GM13976 (cell line): ENCODE measurements around the gene ITIH3.

Experiments used
- DNase-seq: peaks from one replicate; pipeline ENCODE4 v3.0.0; 2012; ENCODE audit warnings: low spot score
- in situ Hi-C: fragments of 300-500 bp; cut with MboI; formaldehyde crosslinking; loops from one replicate; pipeline ENCODE4 v1.12.0; 2022; ENCODE audit warnings: low sequenced_read_pairs, mixed read lengths, inconsistent platforms; ENCODE audit not compliant: unreplicated experiment
- TF ChIP-seq, protein P1 (sequence below): IDR thresholded peaks from 2 replicates; pipeline ENCODE4 v1.5.1; 2012; ENCODE audit warnings: borderline replicate concordance, mild to moderate bottlenecking; ENCODE audit not compliant: insufficient read depth; ENCODE audit errors: extremely low read depth, missing control alignments, control extremely low read depth

Gene ITIH3

DNA sequence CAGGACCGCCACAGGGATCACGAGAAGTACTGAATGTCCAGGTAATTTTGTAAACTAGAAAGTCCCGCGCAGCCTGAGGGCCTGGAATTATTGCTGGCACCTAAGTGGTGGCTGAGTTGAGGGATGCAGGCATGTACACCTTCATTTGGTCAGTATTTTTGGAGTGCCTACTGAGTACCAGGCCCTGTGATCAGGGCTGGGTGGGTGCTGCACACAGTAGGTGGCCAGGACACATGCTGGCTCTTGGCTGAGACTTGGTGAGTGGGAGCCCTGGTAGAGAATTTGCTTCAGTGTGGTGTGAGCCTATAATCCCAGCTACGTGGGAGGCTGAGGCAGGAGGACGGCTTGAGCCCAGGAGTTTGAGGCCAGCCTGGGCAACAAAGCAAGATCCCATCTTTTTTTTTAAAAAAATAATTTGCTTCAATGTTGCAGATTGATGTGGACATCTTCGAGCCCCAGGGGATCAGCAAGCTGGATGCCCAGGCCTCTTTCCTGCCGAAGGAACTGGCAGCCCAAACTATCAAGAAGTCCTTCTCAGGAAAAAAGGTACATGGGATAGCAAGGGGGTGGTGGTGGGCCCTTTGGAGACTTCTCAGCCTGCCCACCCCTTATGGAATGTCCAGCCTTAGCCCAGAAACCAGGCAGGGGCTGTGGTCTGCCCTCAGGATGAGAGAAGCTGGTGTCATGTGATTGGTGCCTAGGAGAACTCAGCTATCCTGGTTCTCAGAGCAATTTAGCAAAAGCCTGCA, 14.6 kb upstream of the ITIH3 start:
- in situ Hi-C loops = no loop called here
- no peak for DNase-seq
- TF ChIP-seq, protein P1, sequence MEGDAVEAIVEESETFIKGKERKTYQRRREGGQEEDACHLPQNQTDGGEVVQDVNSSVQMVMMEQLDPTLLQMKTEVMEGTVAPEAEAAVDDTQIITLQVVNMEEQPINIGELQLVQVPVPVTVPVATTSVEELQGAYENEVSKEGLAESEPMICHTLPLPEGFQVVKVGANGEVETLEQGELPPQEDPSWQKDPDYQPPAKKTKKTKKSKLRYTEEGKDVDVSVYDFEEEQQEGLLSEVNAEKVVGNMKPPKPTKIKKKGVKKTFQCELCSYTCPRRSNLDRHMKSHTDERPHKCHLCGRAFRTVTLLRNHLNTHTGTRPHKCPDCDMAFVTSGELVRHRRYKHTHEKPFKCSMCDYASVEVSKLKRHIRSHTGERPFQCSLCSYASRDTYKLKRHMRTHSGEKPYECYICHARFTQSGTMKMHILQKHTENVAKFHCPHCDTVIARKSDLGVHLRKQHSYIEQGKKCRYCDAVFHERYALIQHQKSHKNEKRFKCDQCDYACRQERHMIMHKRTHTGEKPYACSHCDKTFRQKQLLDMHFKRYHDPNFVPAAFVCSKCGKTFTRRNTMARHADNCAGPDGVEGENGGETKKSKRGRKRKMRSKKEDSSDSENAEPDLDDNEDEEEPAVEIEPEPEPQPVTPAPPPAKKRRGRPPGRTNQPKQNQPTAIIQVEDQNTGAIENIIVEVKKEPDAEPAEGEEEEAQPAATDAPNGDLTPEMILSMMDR = no peak

DNA sequence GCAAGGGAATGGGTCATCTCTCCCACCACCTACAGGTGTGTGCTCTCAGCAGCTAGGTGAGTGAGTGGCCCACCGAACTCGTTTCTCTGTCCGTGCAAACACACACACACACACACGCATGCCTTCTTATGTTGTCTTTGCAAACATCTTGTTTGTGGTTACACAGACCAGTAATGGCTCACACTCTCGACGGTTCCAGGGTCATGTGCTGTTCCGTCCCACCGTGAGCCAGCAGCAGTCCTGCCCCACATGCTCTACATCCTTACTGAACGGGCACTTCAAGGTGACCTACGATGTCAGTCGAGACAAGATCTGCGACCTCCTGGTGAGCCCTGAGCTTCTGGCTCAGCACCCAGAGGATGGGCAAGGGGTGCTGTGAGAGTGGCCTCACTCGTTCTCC, 12.9 kb upstream of the ITIH3 start:
- DNase-seq = no peak

GRCh38 chr3:52782412-52783210, 12.0 kb upstream of the ITIH3 start:
- no peak for DNase-seq
- TF ChIP-seq, protein P1 = no peak
- in situ Hi-C loops = no loop called here

More for the DNA sequence above, 12.9 kb upstream of the ITIH3 start:
- in situ Hi-C loops = no loop called here
- TF ChIP-seq, protein P1 = no peak

DNA sequence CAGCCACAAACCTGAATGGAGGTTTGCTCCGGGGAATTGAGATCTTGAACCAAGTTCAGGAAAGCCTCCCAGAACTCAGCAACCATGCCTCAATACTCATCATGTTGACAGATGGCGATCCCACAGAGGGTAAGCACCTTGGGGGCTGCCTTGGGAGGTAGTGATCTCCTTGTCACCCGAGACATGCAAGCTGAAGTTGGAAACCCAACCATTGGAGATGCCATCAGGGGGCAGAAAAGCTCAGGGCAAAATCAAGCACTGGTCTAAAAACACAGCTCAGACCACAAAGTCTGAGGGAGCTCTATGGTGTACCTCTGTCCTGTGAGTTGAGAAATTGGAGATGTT, 11.4 kb upstream of the ITIH3 start:
- TF ChIP-seq, protein P1 = no peak
- in situ Hi-C loops = no loop called here
- DNase-seq = no peak

DNA sequence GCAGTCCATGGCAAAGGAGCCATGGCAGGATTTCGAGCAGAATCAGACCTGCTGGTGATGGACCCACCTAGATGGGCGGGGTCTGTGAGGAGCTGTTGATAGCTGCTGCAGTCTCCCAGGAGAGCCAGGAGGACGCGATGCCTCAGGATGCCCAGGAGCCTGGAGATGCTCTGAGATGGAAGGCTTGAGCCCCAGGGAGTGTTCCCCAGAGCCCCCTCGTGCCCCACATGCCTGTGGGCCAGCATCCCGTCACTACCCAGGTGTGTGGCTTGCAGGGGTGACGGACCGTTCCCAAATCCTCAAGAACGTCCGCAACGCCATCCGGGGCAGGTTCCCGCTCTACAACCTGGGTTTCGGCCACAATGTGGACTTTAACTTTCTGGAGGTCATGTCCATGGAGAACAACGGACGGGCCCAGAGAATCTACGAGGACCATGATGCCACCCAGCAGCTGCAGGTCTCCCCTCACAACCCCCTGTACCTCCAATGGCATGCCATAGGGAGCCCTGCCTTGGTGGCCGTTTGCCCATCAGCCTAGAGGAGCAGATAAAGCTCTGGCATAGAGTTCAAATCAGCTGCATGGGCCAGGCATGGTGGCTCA, 10.5 kb upstream of the ITIH3 start:
- TF ChIP-seq, protein P1 = no peak
- in situ Hi-C loops = no loop called here
- no peak for DNase-seq

GRCh38 chr3:52784931-52785590, 9.5 kb upstream of the ITIH3 start:
- DNase-seq = no peak

More at GRCh38 chr3:52784931-52785590, 9.5 kb upstream of the ITIH3 start:
- in situ Hi-C loops = no loop called here
- TF ChIP-seq, protein P1 = no peak
